Lung (tissue), 12 donors: ENCODE measurements around the gene PDZK1. TPM values are rescaled to one million over a fixed set of nuclear protein-coding genes. Genes with fewer than 3 reads are reported as not detected.
"Not testable (repeated sequence)": the region's sequence is repeated elsewhere in the genome, so short reads cannot be mapped to it uniquely, and the experiment has no call there.

ENCODE experiments used
- ATAC-seq: fragments of 200-7000 bp; cut with Tn5 transposase; one replicate; pipeline ENCODE4 v1.9.1; 2020; ENCODE audit warnings: moderate number of reproducible peaks; ENCODE audit not compliant: insufficient read depth, low FRiP score
- DNase-seq, 3 donors: peaks; one replicate each; pipeline ENCODE4 v3.0.0-alpha.2; 2013 to 2017
- H3K27ac ChIP-seq, 2 donors: one replicate each; pipeline ENCODE4 v1.5.1; 2013; ENCODE audit warnings: mild to moderate bottlenecking in 2 of 2, moderate library complexity in 2 of 2, control low read depth in 1 of 2, inconsistent platforms in 1 of 2, low read depth in 1 of 2, low read length in 1 of 2
- H3K27me3 ChIP-seq, 3 donors: one replicate each; pipeline ENCODE4 v1.5.1; 2013; ENCODE audit warnings: low read length in 2 of 3; ENCODE audit not compliant: control insufficient read depth in 3 of 3, insufficient read depth in 3 of 3
- H3K36me3 ChIP-seq, 4 donors: one replicate each; pipeline ENCODE4 v1.5.1; 2013; ENCODE audit warnings: low read length in 4 of 4, mild to moderate bottlenecking in 1 of 4, moderate library complexity in 1 of 4; ENCODE audit not compliant: control insufficient read depth in 4 of 4, insufficient read depth in 4 of 4
- H3K4me1 ChIP-seq, 5 donors: one replicate each; pipeline ENCODE4 v1.5.1; 2013; ENCODE audit warnings: low read length in 5 of 5, mild to moderate bottlenecking in 2 of 5, moderate library complexity in 1 of 5; ENCODE audit not compliant: control insufficient read depth in 5 of 5, insufficient read depth in 5 of 5
- H3K4me3 ChIP-seq: one replicate; pipeline ENCODE4 v1.5.1; 2013; ENCODE audit warnings: mild to moderate bottlenecking, control low read depth, moderate library complexity
- H3K9ac ChIP-seq, 2 donors: one replicate each; pipeline ENCODE4 v1.5.1; 2013; ENCODE audit warnings: low read length in 2 of 2, control low read depth in 1 of 2; ENCODE audit not compliant: insufficient read depth in 1 of 2
- H3K9me3 ChIP-seq, 4 donors: one replicate each; pipeline ENCODE4 v1.5.1; 2013; ENCODE audit warnings: low read length in 3 of 4, mild to moderate bottlenecking in 1 of 4, moderate library complexity in 1 of 4; ENCODE audit not compliant: control insufficient read depth in 4 of 4, insufficient read depth in 3 of 4
- WGBS, 2 donors: extraction: QIAGEN DNeasy Blood & Tissue Kit; methylation state at CpG; one replicate each; pipeline ENCODE4 v1.1.7; 2013; 5-methylcytosine and 5-hydroxymethylcytosine counted together
- polyA plus RNA-seq, 2 donors: library from polyadenylated mRNA; stranded (reverse); fragments of 200-250 nt; gene quantifications; one replicate each; pipeline ENCODE4 v1.2.1, GENCODE V29; 2013
- total RNA-seq, 2 donors: library from RNA; depleted of rRNA in 1 of 2; stranded (reverse); fragments of >200 nt in 1 of 2; gene quantifications; one replicate each; pipeline ENCODE4 v1.2.1, GENCODE V29; 2014 to 2021
- TF ChIP-seq, protein P1 (sequence below): IDR thresholded peaks from 2 replicates; pipeline ENCODE4 v1.5.1; 2012; ENCODE audit warnings: mild to moderate bottlenecking; ENCODE audit errors: control extremely low read depth, extremely low read depth
- donor health status: control.
- donor health status: control.
- donor health status: Bipolar disorder and iron deficiency.
- donor health status: healthy.
- donor health status: DM: yes; HTN: yes; CAD: no.

The PDZK1 gene
- total and polyA plus RNA-seq, 4 donors: 0.14 to 0.57 (median 0.26) TPM

DNA sequence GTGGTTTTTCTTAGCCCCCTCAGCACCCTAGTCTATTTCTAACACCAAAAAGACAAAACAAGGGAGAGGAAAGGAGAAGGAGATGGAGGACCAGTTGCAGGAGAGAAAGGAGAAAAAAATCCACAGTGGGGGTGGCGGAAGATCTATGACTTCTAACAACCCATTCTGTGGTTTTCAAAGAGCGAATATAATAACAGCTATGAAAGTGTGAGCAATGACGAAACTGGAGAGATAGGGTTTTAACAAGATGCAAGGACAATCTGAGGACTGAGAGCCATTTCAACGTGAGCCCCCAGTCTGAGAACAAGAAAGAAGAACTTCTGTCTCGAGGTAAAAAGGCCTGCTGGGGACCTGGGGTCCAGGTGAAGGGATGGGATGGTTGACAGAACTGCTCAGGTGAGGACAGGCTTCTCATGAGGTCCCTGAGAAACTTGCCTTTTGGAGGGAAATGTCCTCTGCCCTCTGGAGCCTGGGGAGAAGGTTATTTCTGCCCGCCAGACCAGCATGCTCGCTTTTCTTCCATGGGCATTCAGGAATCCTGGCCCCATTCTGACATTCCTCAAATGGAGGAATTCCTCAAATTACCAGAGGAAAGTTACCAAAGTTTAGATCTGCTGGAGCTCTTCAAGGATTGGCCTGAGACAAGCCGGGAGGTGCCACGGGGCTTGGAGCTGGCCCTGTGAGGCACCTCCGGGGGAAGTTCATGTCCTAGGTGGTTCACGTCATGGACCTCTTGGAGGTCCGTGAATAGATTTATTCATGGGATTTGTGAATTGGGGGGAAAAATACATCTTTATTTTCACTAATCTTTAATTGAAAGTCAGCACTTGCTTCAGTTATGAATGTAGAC lies 12.3 kb upstream of the PDZK1 start, which contains the start of gene CD160:
Gene CD160 (plus strand): TSS at position 270 of the 850 bp plus-strand sequence. CDS start 8,829 bp downstream, outside the sequence.
- Histone ChIP-seq H3K36me3 (no peaks in the 10 kb centered on the region), H3K27ac (no peak within 1 kb of the TSS), H3K4me3 (no peak within 1 kb of the TSS), H3K4me1 (peaks cover 0 to 8% (median 3%) of the 10 kb centered on the region in 5 donors), H3K9ac (no peak within 1 kb of the TSS), H3K27me3 (peaks cover 0 to 10% (median 2%) of the 10 kb centered on the region in 3 donors), H3K9me3 (no peaks in the 10 kb centered on the region)
- ATAC-seq (no peak), DNase-seq (no peak)
- TF ChIP-seq, protein P1, sequence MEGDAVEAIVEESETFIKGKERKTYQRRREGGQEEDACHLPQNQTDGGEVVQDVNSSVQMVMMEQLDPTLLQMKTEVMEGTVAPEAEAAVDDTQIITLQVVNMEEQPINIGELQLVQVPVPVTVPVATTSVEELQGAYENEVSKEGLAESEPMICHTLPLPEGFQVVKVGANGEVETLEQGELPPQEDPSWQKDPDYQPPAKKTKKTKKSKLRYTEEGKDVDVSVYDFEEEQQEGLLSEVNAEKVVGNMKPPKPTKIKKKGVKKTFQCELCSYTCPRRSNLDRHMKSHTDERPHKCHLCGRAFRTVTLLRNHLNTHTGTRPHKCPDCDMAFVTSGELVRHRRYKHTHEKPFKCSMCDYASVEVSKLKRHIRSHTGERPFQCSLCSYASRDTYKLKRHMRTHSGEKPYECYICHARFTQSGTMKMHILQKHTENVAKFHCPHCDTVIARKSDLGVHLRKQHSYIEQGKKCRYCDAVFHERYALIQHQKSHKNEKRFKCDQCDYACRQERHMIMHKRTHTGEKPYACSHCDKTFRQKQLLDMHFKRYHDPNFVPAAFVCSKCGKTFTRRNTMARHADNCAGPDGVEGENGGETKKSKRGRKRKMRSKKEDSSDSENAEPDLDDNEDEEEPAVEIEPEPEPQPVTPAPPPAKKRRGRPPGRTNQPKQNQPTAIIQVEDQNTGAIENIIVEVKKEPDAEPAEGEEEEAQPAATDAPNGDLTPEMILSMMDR: no peak
- WGBS, 2 donors: 86 to 88% methylated on average over 12 of the region's 12 CpGs

DNA sequence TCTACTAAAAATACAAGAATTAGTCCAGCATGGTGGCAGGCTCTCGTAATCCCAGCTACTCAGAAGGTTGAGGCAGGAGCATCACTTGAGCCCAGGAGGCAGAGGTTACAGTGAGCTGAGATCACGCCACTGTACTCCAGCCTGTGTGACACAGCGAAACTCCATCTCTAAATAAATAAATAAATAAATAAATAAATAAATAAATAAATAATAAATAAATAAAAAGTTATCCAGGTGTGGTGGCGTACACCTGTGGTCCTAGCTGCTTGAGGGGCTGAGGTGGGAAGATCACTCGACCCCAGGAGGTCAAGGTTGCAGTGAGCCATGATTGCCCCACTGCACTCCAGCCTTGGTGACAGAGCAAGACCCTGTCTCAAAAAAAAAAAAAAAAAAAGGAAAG lies 11.3 kb upstream of the PDZK1 start:
- DNase-seq, H3K27ac ChIP-seq, ATAC-seq, H3K9me3 ChIP-seq, H3K36me3 ChIP-seq, H3K4me1 ChIP-seq, H3K4me3 ChIP-seq, H3K9ac ChIP-seq: not testable (repeated sequence)
- 96 to 97% methylated on average over 5 of the region's 5 CpGs for WGBS, 2 donors
- H3K27me3 ChIP-seq: peaks cover 0 to 10% (median 2%) of the 10 kb centered on the region in 3 donors

DNA sequence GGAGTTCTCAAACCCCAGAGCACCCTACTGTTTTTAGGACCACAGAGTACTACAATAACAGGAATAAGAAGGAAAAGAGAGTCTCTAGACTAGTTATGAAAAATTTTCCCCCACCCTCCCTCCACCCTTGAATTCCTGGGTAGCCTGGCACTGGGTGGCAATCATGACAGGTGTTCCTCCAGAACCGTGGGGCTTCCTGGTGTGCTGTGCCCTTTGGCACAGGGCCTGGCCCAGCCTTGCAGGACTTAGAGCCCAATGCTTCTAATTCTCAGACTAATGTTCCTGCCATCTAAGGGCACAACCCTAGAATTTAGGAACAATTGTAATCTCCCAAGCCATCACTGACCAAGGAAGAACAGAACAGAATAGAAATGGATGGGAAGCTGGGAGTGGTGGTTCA lies 10.7 kb upstream of the PDZK1 start:
- ATAC-seq: no peak
- peaks cover 0 to 10% (median 2%) of the 10 kb centered on the region in 3 donors for H3K27me3 ChIP-seq
- TF ChIP-seq, protein P1: no peak
- H3K9ac ChIP-seq: no peak overlapping the region
- peaks cover 0 to 8% (median 3%) of the 10 kb centered on the region in 5 donors for H3K4me1 ChIP-seq
- no peaks in the 10 kb centered on the region for H3K36me3 ChIP-seq
- 53 to 75% methylated on average over 1 of the region's 1 CpG for WGBS, 2 donors
- no peak for DNase-seq
- H3K27ac ChIP-seq: no peak overlapping the region
- no peak overlapping the region for H3K4me3 ChIP-seq
- H3K9me3 ChIP-seq: no peaks in the 10 kb centered on the region

DNA sequence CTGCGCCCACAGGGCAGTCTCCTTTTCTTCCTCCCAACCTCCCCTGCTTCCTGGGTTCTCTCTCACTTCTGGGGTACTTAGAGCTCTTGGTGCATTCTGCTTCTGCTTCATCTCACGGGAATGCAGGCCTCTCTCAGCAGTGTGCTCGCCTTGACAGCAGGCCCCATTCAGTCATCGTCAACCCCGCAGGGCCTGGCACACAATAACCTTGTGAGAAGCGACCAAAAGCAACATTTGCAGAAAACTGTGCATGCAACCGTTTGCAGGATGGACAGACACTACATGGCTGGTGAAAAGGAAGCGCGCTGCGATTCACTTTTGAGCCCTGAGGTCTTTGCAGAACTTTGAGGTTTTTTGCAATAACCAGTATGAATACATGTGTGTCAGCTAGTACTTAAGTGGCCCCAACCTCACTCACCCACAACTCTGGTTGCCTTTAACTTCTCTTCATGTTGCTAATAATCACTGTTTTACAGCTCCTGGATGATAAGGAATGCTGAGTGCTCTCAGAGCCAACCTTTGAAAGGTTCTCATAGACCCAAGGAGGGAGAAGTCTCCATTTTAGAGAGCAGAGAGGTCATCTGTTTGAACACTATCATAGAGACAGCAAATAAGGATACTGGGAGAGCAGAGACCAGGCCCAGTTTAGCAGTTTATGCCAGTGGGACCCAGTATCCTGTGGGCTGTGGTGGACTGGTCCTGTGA lies 9.6 kb upstream of the PDZK1 start:
- DNase-seq (no peak), ATAC-seq (no peak)
- H3K36me3 ChIP-seq: no peaks in the 10 kb centered on the region
- peaks cover 0 to under 1% (median 0%) of the 10 kb centered on the region in 4 donors for H3K9me3 ChIP-seq
- H3K27ac ChIP-seq: no peak overlapping the region
- 73 to 74% methylated on average over 10 of the region's 10 CpGs for WGBS, 2 donors
- H3K4me1 ChIP-seq: peaks cover 0 to 8% (median 3%) of the 10 kb centered on the region in 5 donors
- peaks cover 0 to 10% (median 2%) of the 10 kb centered on the region in 3 donors for H3K27me3 ChIP-seq
- TF ChIP-seq, protein P1: no peak
- no peak overlapping the region for H3K9ac ChIP-seq
- no peak overlapping the region for H3K4me3 ChIP-seq
